GM12891 (cell line): ENCODE measurements around the gene SDS.

Experiments used
- DNase-seq: peaks from one replicate; pipeline ENCODE4 v3.0.0; 2011; ENCODE audit warnings: low spot score; ENCODE audit not compliant: insufficient read length
- FAIRE-seq: peaks from 2 replicates; lab custom pipeline; 2011; peaks lifted over from hg19 to GRCh38; lab: Jason Lieb, UNC
- PAX5 ChIP-seq: IDR thresholded peaks from 2 replicates; pipeline ENCODE4 v1.6.1; 2011; ENCODE audit warnings: low read length, moderate library complexity, mild to moderate bottlenecking; ENCODE audit not compliant: insufficient read depth, severe bottlenecking
- POLR2A ChIP-seq: IDR thresholded peaks from 2 replicates; pipeline ENCODE4 v1.6.1; 2011; ENCODE audit warnings: low read depth, low read length, control low read depth
- POLR2AphosphoS5 ChIP-seq: IDR thresholded peaks from 2 replicates; pipeline ENCODE4 v1.6.1; 2011; ENCODE audit warnings: low read depth, low read length, control low read depth
- POU2F2 ChIP-seq: IDR thresholded peaks from 2 replicates; pipeline ENCODE4 v1.6.1; 2011; ENCODE audit warnings: low read depth, mild to moderate bottlenecking, control low read depth, low read length, moderate library complexity
- SPI1 ChIP-seq: IDR thresholded peaks from 2 replicates; pipeline ENCODE4 v1.6.1; 2011; ENCODE audit warnings: low read depth, low read length, control low read depth
- TAF1 ChIP-seq: IDR thresholded peaks from 2 replicates; pipeline ENCODE4 v1.6.1; 2011; ENCODE audit warnings: low read depth, low read length, control low read depth

SDS gene

DNA sequence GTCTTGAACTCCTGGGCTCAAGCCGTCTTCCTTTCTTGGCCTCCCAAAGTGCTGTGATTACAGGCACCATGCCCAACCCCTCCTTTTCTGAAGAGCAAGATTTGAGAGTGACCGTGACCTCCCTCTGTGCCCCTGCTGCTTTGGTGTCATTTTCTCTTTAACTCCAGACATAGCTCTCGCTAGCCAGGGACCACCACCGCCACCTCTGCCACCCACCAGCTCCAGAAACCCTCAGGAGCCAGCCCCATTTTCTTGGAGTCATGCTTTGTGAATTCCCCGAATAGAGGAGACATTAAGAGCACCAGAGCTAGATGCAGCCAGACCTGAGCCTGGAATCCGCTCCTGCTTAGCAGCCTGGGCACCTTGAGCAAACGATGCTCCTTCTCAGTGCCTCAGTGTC, 36.6 kb upstream of the SDS start:
- no peak for FAIRE-seq
- TF ChIP-seq TAF1 (no peak), SPI1 (no peak), PAX5 (no peak), POU2F2 (no peak), POLR2A (no peak), POLR2AphosphoS5 (no peak)

DNA sequence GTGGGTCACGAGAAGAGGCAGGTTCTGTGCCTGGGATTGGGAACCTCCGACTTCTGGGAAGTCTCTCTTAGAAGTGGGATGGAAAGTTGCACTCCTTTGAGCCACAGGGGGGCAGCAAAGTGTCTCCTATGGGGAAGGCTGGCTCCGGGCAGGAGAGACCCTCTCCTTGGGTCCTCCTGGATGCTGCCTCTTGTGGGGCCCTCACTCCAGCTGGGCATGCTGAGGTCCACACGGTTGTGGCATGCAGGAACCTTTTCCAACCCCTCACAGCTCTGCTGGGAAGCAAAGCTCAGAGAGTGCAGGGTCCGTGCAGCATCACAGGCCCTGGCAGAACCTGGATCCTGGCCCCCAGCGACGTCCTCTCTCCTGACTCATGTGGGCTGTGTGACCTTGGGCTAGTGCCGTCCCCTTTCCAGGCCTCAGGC, 35.9 kb upstream of the SDS start:
- FAIRE-seq (no peak), DNase-seq (no peak)
- TF ChIP-seq POU2F2 (no peak), TAF1 (no peak)

More for the DNA sequence above, 36.6 kb upstream of the SDS start:
- no peak for DNase-seq

DNA sequence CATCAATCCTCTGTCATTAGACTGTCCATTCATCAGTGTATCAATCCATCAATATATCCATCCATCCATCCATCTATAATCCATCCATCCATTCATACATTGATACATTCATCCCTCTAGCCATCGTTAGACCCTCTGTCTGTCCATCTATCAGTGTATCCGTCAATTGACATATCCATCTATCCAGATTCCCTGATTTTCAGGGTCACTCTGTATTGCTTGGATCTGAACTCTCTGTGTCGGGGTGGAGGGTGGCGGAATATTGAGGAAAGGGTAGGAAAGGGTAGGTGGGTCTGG, 35.6 kb upstream of the SDS start:
- TF ChIP-seq SPI1 = no peak
- no peak for TF ChIP-seq POLR2AphosphoS5
- TF ChIP-seq POU2F2 = no peak
- TF ChIP-seq PAX5 = no peak
- no peak for TF ChIP-seq POLR2A
- TF ChIP-seq TAF1 = no peak
- DNase-seq (no peak), FAIRE-seq (no peak)

- TF ChIP-seq POLR2A (no peak), POLR2AphosphoS5 (no peak), PAX5 (no peak), TAF1 (no peak), POU2F2 (no peak), SPI1 (no peak)
- DNase-seq (no peak), FAIRE-seq (no peak)
These were observed 35.0 kb upstream of the SDS start for GRCh38 chr12:113438523-113439300.

DNA sequence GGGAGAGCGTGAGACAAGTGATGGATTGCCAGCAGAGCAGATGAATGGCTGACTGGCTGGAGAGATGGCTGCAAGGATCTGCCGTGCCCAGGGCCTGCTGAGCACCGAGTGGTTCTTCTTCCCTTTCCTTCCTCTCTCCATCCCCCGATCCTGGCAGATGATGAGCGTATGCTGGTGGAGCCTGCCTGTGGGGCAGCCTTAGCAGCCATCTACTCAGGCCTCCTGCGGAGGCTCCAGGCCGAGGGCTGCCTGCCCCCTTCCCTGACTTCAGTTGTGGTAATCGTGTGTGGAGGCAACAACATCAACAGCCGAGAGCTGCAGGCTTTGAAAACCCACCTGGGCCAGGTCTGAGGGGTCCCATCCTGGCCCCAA, 34.0 kb upstream of the SDS start:
- DNase-seq (no peak), FAIRE-seq (no peak)
- no peak for TF ChIP-seq POU2F2
- no peak for TF ChIP-seq SPI1
- no peak for TF ChIP-seq TAF1
- no peak for TF ChIP-seq PAX5
- TF ChIP-seq POLR2A = no peak
- TF ChIP-seq POLR2AphosphoS5 = no peak

DNA sequence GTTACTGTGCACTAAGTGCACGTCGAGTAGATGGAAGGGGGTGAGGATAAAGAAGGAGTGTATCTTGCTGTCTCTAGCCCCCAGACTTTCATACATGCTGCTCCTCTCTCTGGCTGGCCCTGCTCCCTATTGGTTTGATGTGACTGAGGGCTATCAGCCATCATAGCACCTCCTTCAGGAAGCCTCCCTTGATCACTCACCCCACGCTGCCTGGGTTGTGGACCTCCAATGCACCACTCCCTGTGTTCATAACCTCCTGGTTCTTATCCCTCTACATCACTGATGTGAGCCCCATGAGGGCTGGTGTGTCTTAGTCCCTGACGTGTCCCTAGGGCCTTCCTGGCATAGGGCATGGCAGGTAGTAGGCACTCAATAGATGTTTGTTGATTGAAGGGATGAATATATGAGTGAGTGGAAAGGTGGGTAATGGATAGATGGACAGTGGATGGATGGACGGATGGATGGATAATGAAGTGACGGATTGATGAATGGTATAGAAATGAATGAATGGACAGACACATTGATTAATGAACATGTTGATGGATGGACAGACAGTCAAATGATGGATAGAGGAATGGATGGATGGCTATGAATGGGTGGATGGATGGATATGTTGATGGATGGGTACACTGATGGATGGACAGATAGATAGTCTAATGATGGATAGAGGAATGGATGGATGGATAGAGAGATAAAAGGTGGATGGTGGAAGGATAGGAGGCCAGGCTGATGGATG, 33.5 kb upstream of the SDS start:
- TF ChIP-seq TAF1 (no peak), POLR2AphosphoS5 (no peak), SPI1 (no peak), POU2F2 (no peak), POLR2A (no peak), PAX5 (no peak)
- FAIRE-seq = no peak

DNA sequence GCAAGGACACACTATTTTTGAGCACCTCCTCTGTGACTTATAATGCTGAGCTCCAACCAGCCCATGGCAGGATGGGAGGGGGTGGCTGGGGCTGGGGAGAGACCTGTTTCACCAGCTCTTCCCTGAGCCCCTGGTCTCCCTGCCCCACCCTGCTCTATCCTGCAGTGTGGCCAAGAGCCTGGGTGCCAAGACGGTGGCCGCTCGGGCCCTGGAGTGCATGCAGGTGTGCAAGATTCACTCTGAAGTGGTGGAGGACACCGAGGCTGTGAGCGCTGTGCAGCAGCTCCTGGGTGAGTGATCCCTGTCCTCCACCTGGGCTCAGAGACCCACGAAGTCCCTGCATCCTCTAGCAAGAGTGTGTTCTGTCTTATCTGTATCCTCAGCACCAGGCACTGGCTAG, 32.9 kb upstream of the SDS start:
- TF ChIP-seq TAF1 (no peak), POLR2AphosphoS5 (no peak), POLR2A (no peak), POU2F2 (no peak), PAX5 (no peak), SPI1 (no peak)
- no peak for FAIRE-seq
- no peak for DNase-seq

More for the DNA sequence above, 33.5 kb upstream of the SDS start:
- DNase-seq = no peak

DNA sequence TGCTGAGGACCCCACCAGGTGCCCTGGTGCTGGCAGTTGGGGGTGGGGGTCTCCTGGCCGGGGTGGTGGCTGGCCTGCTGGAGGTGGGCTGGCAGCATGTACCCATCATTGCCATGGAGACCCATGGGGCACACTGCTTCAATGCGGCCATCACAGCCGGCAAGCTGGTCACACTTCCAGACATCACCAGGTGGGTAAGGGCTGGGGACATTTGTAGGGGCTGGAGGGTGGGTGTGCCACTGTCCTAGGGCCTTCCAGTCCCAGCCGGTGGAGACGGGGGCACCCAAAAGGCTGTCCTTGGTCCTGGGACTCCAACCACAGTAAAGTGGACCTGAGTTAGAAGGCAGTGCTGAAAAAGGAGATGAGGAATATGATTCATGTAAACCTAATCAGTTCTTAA, 31.7 kb upstream of the SDS start:
- FAIRE-seq (no peak), DNase-seq (no peak)
- no peak for TF ChIP-seq POLR2AphosphoS5
- TF ChIP-seq PAX5 = no peak
- TF ChIP-seq SPI1 = no peak
- TF ChIP-seq POU2F2 = no peak
- TF ChIP-seq TAF1 = no peak
- no peak for TF ChIP-seq POLR2A

- FAIRE-seq (no peak), DNase-seq (no peak)
- TF ChIP-seq TAF1 = no peak
- no peak for TF ChIP-seq POLR2AphosphoS5
- no peak for TF ChIP-seq POU2F2
- TF ChIP-seq POLR2A = no peak
- TF ChIP-seq PAX5 = no peak
- TF ChIP-seq SPI1 = no peak
These were observed 29.3 kb upstream of the SDS start for GRCh38 chr12:113432986-113433385.

DNA sequence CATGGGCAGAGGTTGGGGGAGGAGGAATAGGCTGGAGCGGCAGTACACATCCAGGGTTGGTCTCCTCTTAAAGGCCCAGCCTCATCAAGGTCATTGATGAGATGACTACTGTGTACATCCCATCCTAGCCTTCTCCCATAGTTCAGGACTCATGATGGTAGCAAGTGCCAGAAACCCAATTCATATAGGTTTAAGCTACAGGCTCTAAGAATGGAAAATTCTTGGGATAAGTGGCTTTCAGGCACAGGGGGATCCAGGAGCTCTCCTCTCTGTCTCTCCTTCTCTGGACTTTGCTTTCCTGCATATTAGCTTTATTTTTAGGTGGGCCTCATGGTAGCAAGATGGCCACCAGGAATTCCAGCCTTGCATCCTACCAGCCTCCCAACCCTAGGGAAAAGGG, 24.8 kb upstream of the SDS start:
- FAIRE-seq = no peak
- no peak for TF ChIP-seq POLR2AphosphoS5
- no peak for TF ChIP-seq SPI1
- TF ChIP-seq POU2F2 = no peak
- no peak for TF ChIP-seq TAF1
- DNase-seq = no peak
